Activated naive CD8-positive, alpha-beta T cell treated with anti-CD3 and anti-CD28 coated beads for 36 hours (primary cell): Measurements from ENCODE around the gene ADAMTS2. TPM values are rescaled to one million over a fixed set of nuclear protein-coding genes. Genes with fewer than 3 reads are reported as not detected.

Source experiments
- DNase-seq: peaks from one replicate; pipeline ENCODE4 v3.0.0; 2021
- H3K27ac Mint-ChIP-seq: one replicate; pipeline ENCODE4 v1.8.0; 2022; ENCODE audit warnings: mild to moderate bottlenecking, moderate library complexity, mixed read lengths
- H3K27me3 Mint-ChIP-seq: one replicate; pipeline ENCODE4 v1.8.0; 2022; ENCODE audit warnings: mild to moderate bottlenecking, mixed read lengths
- H3K36me3 Mint-ChIP-seq: one replicate; pipeline ENCODE4 v1.8.0; 2021; ENCODE audit warnings: mild to moderate bottlenecking, mixed read lengths
- H3K4me1 Mint-ChIP-seq: one replicate; pipeline ENCODE4 v1.8.0; 2021; ENCODE audit warnings: mixed read lengths
- H3K4me3 Mint-ChIP-seq: one replicate; pipeline ENCODE4 v1.8.0; 2022; ENCODE audit warnings: mild to moderate bottlenecking, moderate library complexity, mixed read lengths
- H3K9me3 Mint-ChIP-seq: one replicate; pipeline ENCODE4 v1.8.0; 2022; ENCODE audit warnings: mixed read lengths
- total RNA-seq, 2 experiments: library from RNA; stranded (reverse); gene quantifications; one replicate each; pipeline ENCODE4 v1.2.3, GENCODE V29; 2021

ADAMTS2 gene
- total RNA-seq, 2 experiments from 2014 or later: not detected

GRCh38 chr5:179281694-179282093 is 63.6 kb downstream of the ADAMTS2 start:
- Mint-ChIP-seq H3K9me3 (no peaks in the 10 kb centered on the region), H3K27me3 (no peaks in the 10 kb centered on the region), H3K4me1 (no peaks in the 10 kb centered on the region), H3K4me3 (no peak overlapping the region), H3K27ac (no peak overlapping the region), H3K36me3 (no peaks in the 10 kb centered on the region)
- DNase-seq: no peak

DNA sequence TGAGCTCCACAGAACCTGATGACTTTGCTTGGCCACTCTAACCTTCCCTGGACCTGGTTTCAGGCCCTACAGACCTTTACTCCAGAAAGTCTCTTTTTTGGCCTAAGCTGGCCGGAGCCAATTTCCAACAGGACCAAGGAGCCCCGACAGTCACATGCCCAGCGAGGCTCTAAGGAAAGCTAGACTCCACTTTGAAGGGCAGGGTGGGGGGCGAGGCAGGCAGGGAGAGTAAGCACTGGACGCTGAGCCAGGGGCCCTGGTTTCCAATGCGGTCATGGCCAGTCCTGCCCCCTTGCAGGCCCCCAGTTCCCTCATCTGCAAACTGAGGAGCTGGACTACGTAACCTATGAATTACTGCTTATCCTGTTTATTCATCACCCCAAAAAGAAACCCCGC is 65.2 kb downstream of the ADAMTS2 start:
- Mint-ChIP-seq H3K9me3 (no peaks in the 10 kb centered on the region), H3K27me3 (no peaks in the 10 kb centered on the region), H3K36me3 (no peaks in the 10 kb centered on the region), H3K4me1 (no peaks in the 10 kb centered on the region), H3K4me3 (no peak overlapping the region), H3K27ac (no peak overlapping the region)
- DNase-seq: no peak

DNA sequence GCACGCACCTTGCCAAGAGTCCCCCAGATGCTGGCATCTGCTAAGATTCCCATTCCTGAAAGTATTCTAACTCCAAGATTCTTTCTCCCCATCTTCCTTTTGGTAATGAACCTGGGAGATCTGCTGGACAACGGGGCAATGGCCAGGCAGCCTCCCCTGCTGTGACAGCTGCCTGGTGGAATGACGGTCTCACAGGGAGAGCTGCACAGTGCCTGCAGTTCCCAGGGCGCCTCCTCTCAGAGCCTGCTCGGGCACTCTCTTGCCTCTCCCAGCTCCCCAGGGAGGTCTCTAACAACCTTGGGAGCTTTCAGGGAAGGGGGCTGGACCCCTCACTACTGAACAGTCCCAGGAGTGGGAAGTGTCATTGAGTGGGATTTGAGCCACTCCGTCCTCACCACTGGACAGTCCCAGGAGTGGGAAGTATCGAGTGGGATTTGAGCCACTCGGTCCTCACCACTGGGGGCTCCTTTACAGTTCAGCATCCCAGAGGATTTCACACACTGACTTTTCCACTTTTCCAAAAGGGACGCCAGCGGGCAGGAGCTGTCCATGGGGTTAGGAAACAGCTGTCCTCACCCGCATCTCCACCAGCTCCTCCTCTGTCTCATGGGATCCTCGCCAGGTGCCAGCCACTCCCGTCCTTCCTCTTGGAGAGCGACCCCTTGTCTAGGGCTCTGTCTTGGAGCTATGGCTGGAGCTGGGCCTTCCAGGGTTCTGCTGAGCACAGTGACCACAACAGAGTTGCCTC is 65.7 kb downstream of the ADAMTS2 start:
- Mint-ChIP-seq H3K9me3 (no peaks in the 10 kb centered on the region), H3K36me3 (no peaks in the 10 kb centered on the region), H3K4me3 (no peak overlapping the region), H3K4me1 (no peaks in the 10 kb centered on the region), H3K27ac (no peak overlapping the region), H3K27me3 (no peaks in the 10 kb centered on the region)
- DNase-seq: no peak

DNA sequence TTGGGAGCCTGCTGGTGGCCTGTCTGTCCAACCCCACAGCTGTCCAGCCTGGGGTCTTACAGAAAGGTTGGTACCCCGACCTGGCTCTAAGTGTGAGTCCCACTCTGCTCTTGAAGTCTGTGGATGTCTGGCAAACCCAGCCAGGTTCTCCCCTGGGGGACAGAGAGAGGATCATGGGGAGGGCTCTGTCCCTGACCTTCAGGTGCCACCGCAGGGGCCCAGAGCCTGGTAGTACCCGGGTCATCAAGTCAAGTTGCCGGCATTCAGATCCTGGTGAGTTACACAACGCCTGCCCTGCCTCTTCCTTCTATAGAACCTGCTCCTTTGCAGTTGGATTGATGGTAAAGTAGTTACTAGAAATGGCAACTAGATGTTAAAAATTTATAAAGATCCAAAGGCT is 66.7 kb downstream of the ADAMTS2 start:
- Mint-ChIP-seq H3K9me3 (no peaks in the 10 kb centered on the region), H3K4me1 (no peaks in the 10 kb centered on the region), H3K27ac (no peak overlapping the region), H3K36me3 (no peaks in the 10 kb centered on the region), H3K27me3 (no peaks in the 10 kb centered on the region), H3K4me3 (no peak overlapping the region)
- DNase-seq: no peak

GRCh38 chr5:179278119-179278518 is 67.1 kb downstream of the ADAMTS2 start:
- Mint-ChIP-seq H3K4me1 (no peaks in the 10 kb centered on the region), H3K36me3 (no peaks in the 10 kb centered on the region), H3K4me3 (no peak overlapping the region), H3K27ac (no peak overlapping the region), H3K27me3 (no peaks in the 10 kb centered on the region), H3K9me3 (no peaks in the 10 kb centered on the region)
- DNase-seq: no peak

DNA sequence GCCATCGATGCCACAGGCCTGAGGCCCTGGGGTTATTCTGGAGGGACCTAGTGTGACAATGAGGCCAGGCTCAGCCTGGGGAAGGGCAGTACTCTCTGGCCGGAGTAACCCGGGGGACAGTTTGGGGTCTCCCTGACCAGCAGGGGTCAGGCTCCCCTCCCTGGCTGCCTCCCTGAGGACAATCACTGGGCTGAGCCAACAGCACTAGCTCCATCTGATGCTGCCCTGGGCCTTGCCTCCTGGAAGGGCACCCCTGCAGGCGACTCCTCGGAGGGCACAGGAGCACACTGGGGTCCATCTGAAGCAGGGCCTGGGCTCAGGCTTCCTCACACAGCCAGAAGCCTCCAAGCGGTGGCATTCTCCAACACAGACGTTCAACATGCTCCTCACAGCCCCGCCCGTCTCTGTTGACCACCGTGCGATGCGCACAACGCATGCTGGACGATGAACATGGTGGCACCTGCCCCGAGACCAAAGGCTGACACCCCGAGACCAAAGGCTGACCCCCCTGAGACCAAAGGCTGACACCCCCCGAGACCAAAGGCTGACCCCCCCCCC is 68.3 kb downstream of the ADAMTS2 start:
- Mint-ChIP-seq H3K36me3 (no peaks in the 10 kb centered on the region), H3K27ac (no peak overlapping the region), H3K9me3 (no peaks in the 10 kb centered on the region), H3K4me1 (no peaks in the 10 kb centered on the region), H3K27me3 (no peaks in the 10 kb centered on the region), H3K4me3 (no peak overlapping the region)
- no peak for DNase-seq

- Mint-ChIP-seq H3K4me3 (no peak overlapping the region), H3K27me3 (no peaks in the 10 kb centered on the region), H3K27ac (no peak overlapping the region), H3K4me1 (no peaks in the 10 kb centered on the region), H3K36me3 (no peaks in the 10 kb centered on the region), H3K9me3 (no peaks in the 10 kb centered on the region)
- DNase-seq: no peak
Observed at GRCh38 chr5:179275941-179276837, 69.1 kb downstream of the ADAMTS2 start.

GRCh38 chr5:179275381-179275878 is 69.8 kb downstream of the ADAMTS2 start:
- Mint-ChIP-seq H3K4me3 (no peak overlapping the region), H3K36me3 (no peaks in the 10 kb centered on the region), H3K27me3 (no peaks in the 10 kb centered on the region), H3K27ac (no peak overlapping the region), H3K4me1 (no peaks in the 10 kb centered on the region), H3K9me3 (no peaks in the 10 kb centered on the region)
- DNase-seq: no peak

GRCh38 chr5:179274321-179275315 is 70.6 kb downstream of the ADAMTS2 start:
- Mint-ChIP-seq H3K27ac (no peak overlapping the region), H3K9me3 (no peaks in the 10 kb centered on the region), H3K4me1 (no peaks in the 10 kb centered on the region), H3K4me3 (no peak overlapping the region), H3K27me3 (no peaks in the 10 kb centered on the region), H3K36me3 (no peaks in the 10 kb centered on the region)
- DNase-seq: no peak

GRCh38 chr5:179273441-179274145 is 71.7 kb downstream of the ADAMTS2 start:
- no peak overlapping the region for H3K27ac Mint-ChIP-seq
- no peak overlapping the region for H3K4me3 Mint-ChIP-seq
- no peaks in the 10 kb centered on the region for H3K27me3 Mint-ChIP-seq
- no peaks in the 10 kb centered on the region for H3K4me1 Mint-ChIP-seq
- no peaks in the 10 kb centered on the region for H3K36me3 Mint-ChIP-seq
- H3K9me3 Mint-ChIP-seq: no peaks in the 10 kb centered on the region
- DNase-seq: no peak

GRCh38 chr5:179273073-179273435 is 72.2 kb downstream of the ADAMTS2 start:
- H3K4me1 Mint-ChIP-seq: no peaks in the 10 kb centered on the region
- no peak overlapping the region for H3K4me3 Mint-ChIP-seq
- no peaks in the 10 kb centered on the region for H3K27me3 Mint-ChIP-seq
- no peaks in the 10 kb centered on the region for H3K36me3 Mint-ChIP-seq
- H3K9me3 Mint-ChIP-seq: no peaks in the 10 kb centered on the region
- DNase-seq: no peak
- H3K27ac Mint-ChIP-seq: no peak overlapping the region

- no peaks in the 10 kb centered on the region for H3K9me3 Mint-ChIP-seq
- no peaks in the 10 kb centered on the region for H3K4me1 Mint-ChIP-seq
- no peak for DNase-seq
- no peaks in the 10 kb centered on the region for H3K27me3 Mint-ChIP-seq
- no peak overlapping the region for H3K4me3 Mint-ChIP-seq
- H3K36me3 Mint-ChIP-seq: no peaks in the 10 kb centered on the region
- H3K27ac Mint-ChIP-seq: no peak overlapping the region
Observed at GRCh38 chr5:179272326-179273072, 72.8 kb downstream of the ADAMTS2 start.

DNA sequence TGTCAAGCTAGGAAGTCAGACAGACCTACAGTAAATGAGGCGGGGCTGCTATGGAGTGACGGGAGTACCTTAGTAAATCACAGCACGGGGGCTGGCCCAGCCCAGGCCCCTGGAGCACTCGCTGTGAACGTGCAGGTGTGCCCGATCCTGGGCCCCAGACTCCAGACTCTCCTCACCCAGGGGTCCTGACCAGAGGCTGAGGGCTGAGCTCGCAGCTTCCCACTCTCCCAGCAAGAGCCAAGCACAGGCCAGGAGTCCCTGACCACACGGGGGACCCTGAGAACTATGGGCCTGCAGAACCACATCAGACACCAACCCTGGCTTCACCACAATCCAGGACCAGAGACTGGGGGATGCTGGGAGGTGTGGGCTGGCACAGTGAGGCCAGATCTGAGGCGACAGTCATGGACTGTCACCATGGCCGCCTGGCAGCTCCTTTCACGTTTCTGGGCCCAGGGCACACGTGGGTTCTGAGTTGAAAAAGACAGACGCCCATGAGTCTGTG is 73.4 kb downstream of the ADAMTS2 start:
- H3K27ac Mint-ChIP-seq: no peak overlapping the region
- H3K36me3 Mint-ChIP-seq: no peaks in the 10 kb centered on the region
- H3K4me1 Mint-ChIP-seq: no peaks in the 10 kb centered on the region
- H3K9me3 Mint-ChIP-seq: no peaks in the 10 kb centered on the region
- no peaks in the 10 kb centered on the region for H3K27me3 Mint-ChIP-seq
- DNase-seq: no peak
- no peak overlapping the region for H3K4me3 Mint-ChIP-seq
